ENCODE data around the gene NLRC3.
"Not testable (repeated sequence)": the region's sequence is repeated elsewhere in the genome, so short reads cannot be mapped to it uniquely, and the experiment has no call there.

NLRC3 gene

GRCh38 chr16:3510416-3510815 lies 66.8 kb downstream of the NLRC3 start:
- DNase-seq: no peak

DNA sequence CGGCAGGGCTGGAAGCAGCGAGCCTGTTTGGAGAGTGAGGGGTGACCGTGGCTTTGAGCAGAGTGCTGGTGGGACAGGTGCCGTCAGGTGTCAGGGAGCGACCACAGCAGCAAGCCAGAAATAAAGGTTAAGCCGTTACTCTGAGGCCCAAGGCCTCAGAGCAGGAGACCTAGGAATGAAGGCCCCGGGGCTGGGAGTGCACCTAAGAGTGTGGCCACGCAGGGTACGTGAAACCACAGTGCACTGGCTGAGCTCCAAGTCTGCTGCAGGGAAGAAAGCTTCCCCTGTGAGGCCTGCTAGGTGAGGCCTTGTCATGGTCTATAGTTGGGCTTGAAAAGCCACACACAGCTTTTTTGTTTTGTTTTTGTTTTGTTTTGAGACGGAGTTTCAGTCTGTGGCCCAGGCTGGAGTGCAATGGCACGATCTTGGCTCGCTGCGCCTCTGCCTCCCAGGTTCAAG lies 67.7 kb downstream of the NLRC3 start:
- no peak for DNase-seq

- no peak for DNase-seq
These were observed 68.5 kb downstream of the NLRC3 start for GRCh38 chr16:3508736-3509135.

- no peak for DNase-seq
These were observed 73.7 kb downstream of the NLRC3 start for GRCh38 chr16:3503523-3503922.

DNA sequence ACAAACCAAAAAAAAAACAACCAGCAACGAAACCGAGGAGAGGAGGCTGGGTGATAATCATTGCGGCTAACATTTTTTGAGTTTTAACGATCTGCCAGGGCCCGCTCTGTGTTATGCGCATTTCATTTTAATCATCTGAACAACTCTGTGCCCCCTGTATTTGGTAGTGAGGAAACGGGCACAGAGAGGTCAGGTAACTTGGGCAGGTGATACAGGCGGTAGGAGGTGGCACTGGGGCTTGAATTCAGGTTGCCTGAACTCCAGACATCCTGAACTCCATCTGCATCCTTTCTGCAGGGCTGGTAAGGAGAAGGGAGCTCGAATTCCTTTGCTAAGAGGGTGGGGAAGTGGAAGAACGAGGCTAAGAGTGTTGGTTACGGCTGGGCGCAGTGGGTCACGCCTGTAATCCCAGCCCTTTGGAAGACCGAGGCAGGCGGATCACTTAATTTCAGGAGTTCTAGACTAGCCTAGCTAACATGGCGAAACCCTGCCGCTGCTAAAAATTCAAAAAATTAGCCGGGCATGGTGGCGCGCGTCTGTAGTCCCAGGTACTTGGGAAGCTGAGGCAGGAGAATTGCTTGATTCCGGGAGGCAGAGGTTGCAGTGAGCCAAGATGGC lies 75.3 kb downstream of the NLRC3 start:
- DNase-seq: no peak

- not testable (repeated sequence) for DNase-seq
These were observed 75.8 kb downstream of the NLRC3 start for GRCh38 chr16:3501412-3501761.

DNA sequence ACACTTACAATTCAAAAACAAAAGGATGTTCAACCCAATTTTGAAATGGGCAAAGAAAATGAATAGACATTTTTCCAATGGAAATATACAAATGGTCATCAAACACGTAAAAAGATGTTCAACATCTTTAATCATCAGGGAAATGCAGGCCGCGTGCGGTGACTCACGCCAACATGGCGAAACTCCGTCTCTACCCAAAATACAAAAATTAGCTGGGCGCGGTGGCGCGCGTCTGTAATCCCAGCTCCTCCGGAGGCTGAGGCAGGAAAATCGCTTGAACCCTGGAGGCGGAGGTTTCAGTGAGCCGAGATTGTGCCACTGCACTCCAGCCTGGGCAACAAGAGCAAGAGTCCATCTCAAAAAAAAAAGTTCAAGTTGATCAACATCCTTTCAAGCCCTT lies 78.2 kb downstream of the NLRC3 start:
- DNase-seq: no peak

GRCh38 chr16:3497771-3498170 lies 79.4 kb downstream of the NLRC3 start:
- DNase-seq: no peak

DNA sequence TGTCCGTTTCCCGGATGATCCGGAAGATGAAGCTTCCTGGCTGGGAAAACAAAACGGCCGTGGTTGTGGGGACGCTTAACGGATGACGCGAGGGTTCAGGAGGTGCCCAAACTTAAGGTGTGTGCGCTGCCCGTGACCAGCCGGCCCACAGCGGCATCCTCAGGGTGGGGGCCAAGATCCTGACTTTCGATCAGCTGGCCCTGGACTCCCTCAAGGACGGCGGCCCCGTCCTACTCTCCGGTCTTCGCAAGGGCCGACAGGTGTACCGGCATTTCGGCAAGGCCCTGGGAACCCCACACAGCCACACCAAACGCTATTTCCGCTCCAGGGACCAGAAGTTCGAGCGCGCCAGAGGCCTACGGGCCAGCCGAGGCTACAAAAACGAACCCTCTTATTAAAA lies 80.8 kb downstream of the NLRC3 start:
- no peak for DNase-seq

DNA sequence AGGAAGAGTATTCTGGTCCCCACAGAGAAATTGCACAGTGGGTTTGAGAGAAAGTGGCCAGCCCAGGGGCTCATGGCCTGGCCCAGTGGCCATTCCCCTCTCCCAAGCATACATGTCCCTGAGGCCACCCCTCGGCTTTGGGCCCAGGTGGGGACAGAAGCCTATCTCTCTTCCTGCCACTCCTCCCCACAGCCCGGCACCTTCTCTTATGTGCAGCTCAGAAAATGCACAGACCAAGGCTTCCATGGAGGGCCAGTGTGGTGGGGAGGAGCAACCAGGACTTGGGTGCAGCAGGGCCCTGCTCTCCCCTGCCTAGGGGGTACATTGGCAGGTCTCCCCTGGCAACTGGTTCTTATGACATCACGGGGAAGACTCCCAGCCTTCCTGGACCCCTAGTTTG lies 82.0 kb downstream of the NLRC3 start, which contains the start of gene C16orf90:
Gene C16orf90 (minus strand): TSS at position 314 of the 400 bp plus-strand sequence. CDS start 68 bp downstream, at position 246.
- DNase-seq: no peak

DNA sequence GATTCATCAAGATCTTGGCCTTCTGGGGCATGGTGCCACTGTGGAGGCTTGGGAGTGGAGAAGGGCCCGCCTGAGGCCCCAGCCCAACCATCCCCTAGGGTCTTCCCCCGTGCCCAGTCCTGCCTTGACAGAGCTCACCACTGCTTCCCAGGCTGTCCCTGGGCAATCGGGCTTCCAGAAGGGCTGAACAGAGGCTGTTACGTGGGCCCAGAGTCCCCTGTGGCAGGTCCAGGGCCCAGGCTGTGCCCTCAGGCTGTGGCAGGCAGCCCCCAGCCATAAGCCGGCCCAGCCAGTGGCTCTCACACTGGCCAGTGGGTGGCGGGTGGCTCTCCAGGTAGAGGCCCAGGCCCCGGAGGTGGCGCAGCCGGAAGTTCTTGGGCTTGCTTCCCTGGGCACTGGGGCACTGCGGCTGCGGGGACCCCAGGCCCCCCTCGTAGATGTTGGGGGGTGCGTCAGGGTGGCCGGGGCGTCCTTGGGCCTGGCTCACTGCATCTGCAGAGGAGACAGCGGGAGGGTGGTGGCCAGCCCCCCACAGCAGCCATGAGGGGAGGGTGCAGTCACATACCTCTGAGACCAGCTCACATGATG lies 82.7 kb downstream of the NLRC3 start:
- DNase-seq: no peak

- no peak for DNase-seq
These were observed 84.8 kb downstream of the NLRC3 start for GRCh38 chr16:3492356-3492755.

DNA sequence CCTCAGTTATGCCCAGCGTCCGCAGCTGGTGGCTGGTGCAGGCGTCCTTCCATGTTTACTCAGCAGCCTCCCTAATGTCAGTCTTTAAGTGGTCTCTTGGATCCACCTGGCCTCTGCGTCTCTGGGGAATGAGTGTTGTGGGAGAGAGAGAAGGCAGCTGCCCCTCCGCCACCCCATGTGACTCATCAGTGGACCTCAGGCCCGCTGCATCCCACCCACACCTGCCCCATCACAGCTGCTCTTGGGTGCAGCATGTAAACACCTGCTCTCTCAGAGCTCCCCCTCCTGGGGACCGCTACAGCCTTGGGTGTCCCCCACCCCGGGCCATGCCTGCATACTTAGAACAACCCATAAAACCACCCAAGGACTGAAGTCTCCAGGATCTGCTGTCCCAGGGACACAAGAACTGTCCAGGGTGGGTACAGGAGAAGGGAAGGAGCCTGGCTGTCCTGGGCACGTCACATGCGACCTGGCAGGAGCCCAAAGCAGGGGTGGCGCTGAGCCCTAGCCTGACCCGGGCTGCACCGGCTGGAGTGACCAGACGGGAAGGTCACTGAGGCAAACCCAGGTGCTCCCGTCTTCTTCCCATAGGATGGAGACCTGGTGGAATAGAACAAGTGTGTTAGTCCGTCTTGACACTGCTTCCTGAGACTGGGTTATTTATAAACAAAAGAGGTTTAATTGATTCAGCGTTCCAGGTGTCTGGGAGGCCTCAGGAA lies 86.1 kb downstream of the NLRC3 start:
- no peak for DNase-seq
